HL-60 (cell line): ENCODE results near the gene ALG12.

Source experiments
- GABPA ChIP-seq: IDR thresholded peaks from 2 replicates; pipeline ENCODE4 v1.6.1; 2012; ENCODE audit warnings: low read depth
- POLR2AphosphoS5 ChIP-seq: IDR thresholded peaks from 2 replicates; pipeline ENCODE4 v1.6.1; 2012; ENCODE audit warnings: low read depth
- TF ChIP-seq, protein P1 (sequence below): IDR thresholded peaks from one replicate; pipeline ENCODE4 v1.5.1; 2011; ENCODE audit warnings: low read length, control low read depth, inconsistent platforms; ENCODE audit not compliant: insufficient read depth
- TF ChIP-seq, protein P2 (sequence below): IDR thresholded peaks from 2 replicates; pipeline ENCODE4 v1.6.1; 2012; ENCODE audit warnings: low read depth; ENCODE audit not compliant: insufficient replicate concordance

GRCh38 chr22:49926916-49927315, 8.7 kb upstream of the ALG12 start:
- TF ChIP-seq, protein P1, sequence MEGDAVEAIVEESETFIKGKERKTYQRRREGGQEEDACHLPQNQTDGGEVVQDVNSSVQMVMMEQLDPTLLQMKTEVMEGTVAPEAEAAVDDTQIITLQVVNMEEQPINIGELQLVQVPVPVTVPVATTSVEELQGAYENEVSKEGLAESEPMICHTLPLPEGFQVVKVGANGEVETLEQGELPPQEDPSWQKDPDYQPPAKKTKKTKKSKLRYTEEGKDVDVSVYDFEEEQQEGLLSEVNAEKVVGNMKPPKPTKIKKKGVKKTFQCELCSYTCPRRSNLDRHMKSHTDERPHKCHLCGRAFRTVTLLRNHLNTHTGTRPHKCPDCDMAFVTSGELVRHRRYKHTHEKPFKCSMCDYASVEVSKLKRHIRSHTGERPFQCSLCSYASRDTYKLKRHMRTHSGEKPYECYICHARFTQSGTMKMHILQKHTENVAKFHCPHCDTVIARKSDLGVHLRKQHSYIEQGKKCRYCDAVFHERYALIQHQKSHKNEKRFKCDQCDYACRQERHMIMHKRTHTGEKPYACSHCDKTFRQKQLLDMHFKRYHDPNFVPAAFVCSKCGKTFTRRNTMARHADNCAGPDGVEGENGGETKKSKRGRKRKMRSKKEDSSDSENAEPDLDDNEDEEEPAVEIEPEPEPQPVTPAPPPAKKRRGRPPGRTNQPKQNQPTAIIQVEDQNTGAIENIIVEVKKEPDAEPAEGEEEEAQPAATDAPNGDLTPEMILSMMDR: no peak
- TF ChIP-seq POLR2AphosphoS5 (no peak), GABPA (no peak)
- TF ChIP-seq, protein P2, sequence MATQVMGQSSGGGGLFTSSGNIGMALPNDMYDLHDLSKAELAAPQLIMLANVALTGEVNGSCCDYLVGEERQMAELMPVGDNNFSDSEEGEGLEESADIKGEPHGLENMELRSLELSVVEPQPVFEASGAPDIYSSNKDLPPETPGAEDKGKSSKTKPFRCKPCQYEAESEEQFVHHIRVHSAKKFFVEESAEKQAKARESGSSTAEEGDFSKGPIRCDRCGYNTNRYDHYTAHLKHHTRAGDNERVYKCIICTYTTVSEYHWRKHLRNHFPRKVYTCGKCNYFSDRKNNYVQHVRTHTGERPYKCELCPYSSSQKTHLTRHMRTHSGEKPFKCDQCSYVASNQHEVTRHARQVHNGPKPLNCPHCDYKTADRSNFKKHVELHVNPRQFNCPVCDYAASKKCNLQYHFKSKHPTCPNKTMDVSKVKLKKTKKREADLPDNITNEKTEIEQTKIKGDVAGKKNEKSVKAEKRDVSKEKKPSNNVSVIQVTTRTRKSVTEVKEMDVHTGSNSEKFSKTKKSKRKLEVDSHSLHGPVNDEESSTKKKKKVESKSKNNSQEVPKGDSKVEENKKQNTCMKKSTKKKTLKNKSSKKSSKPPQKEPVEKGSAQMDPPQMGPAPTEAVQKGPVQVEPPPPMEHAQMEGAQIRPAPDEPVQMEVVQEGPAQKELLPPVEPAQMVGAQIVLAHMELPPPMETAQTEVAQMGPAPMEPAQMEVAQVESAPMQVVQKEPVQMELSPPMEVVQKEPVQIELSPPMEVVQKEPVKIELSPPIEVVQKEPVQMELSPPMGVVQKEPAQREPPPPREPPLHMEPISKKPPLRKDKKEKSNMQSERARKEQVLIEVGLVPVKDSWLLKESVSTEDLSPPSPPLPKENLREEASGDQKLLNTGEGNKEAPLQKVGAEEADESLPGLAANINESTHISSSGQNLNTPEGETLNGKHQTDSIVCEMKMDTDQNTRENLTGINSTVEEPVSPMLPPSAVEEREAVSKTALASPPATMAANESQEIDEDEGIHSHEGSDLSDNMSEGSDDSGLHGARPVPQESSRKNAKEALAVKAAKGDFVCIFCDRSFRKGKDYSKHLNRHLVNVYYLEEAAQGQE: no peak
